ENCODE measurements around the gene NPW. TPM values are rescaled to one million over a fixed set of nuclear protein-coding genes. Genes with fewer than 3 reads are reported as not detected.

Gene NPW
- total and polyA plus RNA-seq, 2 donors (not counting 1 experiment from before 2014, with no cell fraction given) = 0.20 to 0.99 TPM

- Histone ChIP-seq H3K4me2 (ENCODE audit: extremely low read depth, insufficient read depth, low read length) (no peak overlapping the region), H2AFZ (ENCODE audit: low read length) (no peak overlapping the region), H3K79me2 (ENCODE audit: control insufficient read depth, insufficient read depth, low read length) (peaks cover 5% of the 10 kb centered on the region), H3K9me3 (ENCODE audit: control insufficient read depth, insufficient read depth, low read depth, low read length) (no peaks in the 10 kb centered on the region), H3K4me3 (replicated peaks in 1 of 4; ENCODE audit: control extremely low read depth in 1 of 4, insufficient read depth in 1 of 4, low read depth in 3 of 4, low read length in 4 of 4) (no peak overlapping the region), H3K9ac (ENCODE audit: insufficient read depth, low read length) (no peak overlapping the region), H3K4me1 (ENCODE audit: control insufficient read depth, extremely low read depth, insufficient read depth, low read length) (peaks cover 6% of the 10 kb centered on the region), H3K27me3 (ENCODE audit: control insufficient read depth, insufficient read depth, low read length) (peaks cover 19% of the 10 kb centered on the region), H3K27ac (ENCODE audit: insufficient read depth, low read length) (no peak overlapping the region), H4K20me1 (ENCODE audit: control insufficient read depth, extremely low read depth, insufficient read depth, low read length) (no peaks in the 10 kb centered on the region), H3K36me3 (ENCODE audit: control insufficient read depth, insufficient read depth, low read length) (peaks cover 31% of the 10 kb centered on the region)
- TF ChIP-seq EZH2 (IDR thresholded peaks at IDR 0.05; ENCODE audit: low read length, missing control alignments) = peak; percentile 71
- no peak for TF ChIP-seq CTCF (conservative IDR thresholded peaks at IDR 0.05 in 1 of 2, IDR thresholded peaks at IDR 0.05 in 1 of 2; ENCODE audit: low read depth in 1 of 2, low read length in 2 of 2)
- DNase-seq (ENCODE audit: low read depth in 2 of 2) = no peak
These were observed 39.4 kb upstream of the NPW start for GRCh38 chr16:1980030-1980769.

DNA sequence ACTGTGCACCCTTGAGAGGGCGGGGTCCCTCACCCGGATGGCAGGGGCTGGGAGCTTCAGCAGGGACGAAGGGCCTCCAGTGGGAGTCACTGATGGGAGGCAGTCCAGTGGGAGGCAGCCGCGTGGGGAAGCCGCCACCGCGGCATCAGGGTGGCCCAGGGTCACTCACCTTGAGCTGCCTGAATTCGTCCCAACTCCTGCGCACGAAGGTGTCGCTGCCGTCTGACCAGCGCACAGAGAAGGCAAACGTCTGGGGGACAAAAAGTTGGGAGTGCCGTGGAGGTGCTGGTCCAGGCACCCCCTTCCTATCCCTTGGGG lies 38.9 kb upstream of the NPW start:
- H3K27me3 ChIP-seq (ENCODE audit: control insufficient read depth, insufficient read depth, low read length) = peaks cover 19% of the 10 kb centered on the region
- no peak overlapping the region for H3K9ac ChIP-seq (ENCODE audit: insufficient read depth, low read length)
- H3K4me3 ChIP-seq (replicated peaks in 1 of 4; ENCODE audit: control extremely low read depth in 1 of 4, insufficient read depth in 1 of 4, low read depth in 3 of 4, low read length in 4 of 4) = no peak overlapping the region
- no peaks in the 10 kb centered on the region for H4K20me1 ChIP-seq (ENCODE audit: control insufficient read depth, extremely low read depth, insufficient read depth, low read length)
- H3K27ac ChIP-seq (ENCODE audit: insufficient read depth, low read length) = no peak overlapping the region
- H3K79me2 ChIP-seq (ENCODE audit: control insufficient read depth, insufficient read depth, low read length) = peaks cover 8% of the 10 kb centered on the region
- TF ChIP-seq EZH2 (IDR thresholded peaks at IDR 0.05; ENCODE audit: low read length, missing control alignments) (no peak), CTCF (conservative IDR thresholded peaks at IDR 0.05 in 1 of 2, IDR thresholded peaks at IDR 0.05 in 1 of 2; ENCODE audit: low read depth in 1 of 2, low read length in 2 of 2) (no peak)
- no peaks in the 10 kb centered on the region for H3K9me3 ChIP-seq (ENCODE audit: control insufficient read depth, insufficient read depth, low read depth, low read length)
- peaks cover 28% of the 10 kb centered on the region for H3K36me3 ChIP-seq (ENCODE audit: control insufficient read depth, insufficient read depth, low read length)
- H2AFZ ChIP-seq (ENCODE audit: low read length) = no peak overlapping the region
- H3K4me2 ChIP-seq (ENCODE audit: extremely low read depth, insufficient read depth, low read length) = no peak overlapping the region
- DNase-seq (ENCODE audit: low read depth in 2 of 2) = no peak
- H3K4me1 ChIP-seq (ENCODE audit: control insufficient read depth, extremely low read depth, insufficient read depth, low read length) = peaks cover 9% of the 10 kb centered on the region

- Histone ChIP-seq H3K4me2 (ENCODE audit: extremely low read depth, insufficient read depth, low read length) (no peak within 1 kb of the TSS), H3K4me1 (ENCODE audit: control insufficient read depth, extremely low read depth, insufficient read depth, low read length) (peaks cover 9% of the 10 kb centered on the region), H3K9ac (ENCODE audit: insufficient read depth, low read length) (no peak within 1 kb of the TSS), H3K4me3 (replicated peaks in 1 of 4; ENCODE audit: control extremely low read depth in 1 of 4, insufficient read depth in 1 of 4, low read depth in 3 of 4, low read length in 4 of 4) (no peak within 1 kb of the TSS), H2AFZ (ENCODE audit: low read length) (no peak within 1 kb of the TSS), H3K27me3 (ENCODE audit: control insufficient read depth, insufficient read depth, low read length) (peaks cover 19% of the 10 kb centered on the region), H3K36me3 (ENCODE audit: control insufficient read depth, insufficient read depth, low read length) (peaks cover 27% of the 10 kb centered on the region), H4K20me1 (ENCODE audit: control insufficient read depth, extremely low read depth, insufficient read depth, low read length) (no peaks in the 10 kb centered on the region), H3K79me2 (ENCODE audit: control insufficient read depth, insufficient read depth, low read length) (peaks cover 11% of the 10 kb centered on the region), H3K9me3 (ENCODE audit: control insufficient read depth, insufficient read depth, low read depth, low read length) (no peaks in the 10 kb centered on the region), H3K27ac (ENCODE audit: insufficient read depth, low read length) (no peak within 1 kb of the TSS)
- TF ChIP-seq CTCF (conservative IDR thresholded peaks at IDR 0.05 in 1 of 2, IDR thresholded peaks at IDR 0.05 in 1 of 2; ENCODE audit: low read depth in 1 of 2, low read length in 2 of 2) (no peak), EZH2 (IDR thresholded peaks at IDR 0.05; ENCODE audit: low read length, missing control alignments) (no peak)
- DNase-seq (ENCODE audit: low read depth in 2 of 2) = no peak
These were observed 38.2 kb upstream of the NPW start, which contains the start of gene NOXO1 for GRCh38 chr16:1981398-1981836. Gene NOXO1 (minus strand): TSS chr16:1981469. CDS start chr16:1981179, 290 bp downstream.
